HUES48 (cell line): Measurements from ENCODE around the gene RANBP3L.
"Not testable (repeated sequence)": the region's sequence is repeated elsewhere in the genome, so short reads cannot be mapped to it uniquely, and the experiment has no call there.

Source experiments
- H3K27ac ChIP-seq: one replicate; pipeline ENCODE4 v1.7.0; 2013; ENCODE audit warnings: low read depth, low read length, inconsistent platforms
- H3K27me3 ChIP-seq: 2 replicates; pipeline ENCODE4 v1.6.1; 2013; ENCODE audit warnings: mild to moderate bottlenecking, low read length; ENCODE audit not compliant: control insufficient read depth, insufficient read depth
- H3K36me3 ChIP-seq: 2 replicates; pipeline ENCODE4 v1.6.1; 2013; ENCODE audit warnings: low read length; ENCODE audit not compliant: control insufficient read depth, insufficient read depth
- H3K4me1 ChIP-seq: 2 replicates; pipeline ENCODE4 v1.6.1; 2013; ENCODE audit warnings: mild to moderate bottlenecking, low read length; ENCODE audit not compliant: control insufficient read depth, insufficient read depth
- H3K4me3 ChIP-seq: 2 replicates; pipeline ENCODE4 v1.5.1; 2013; ENCODE audit warnings: mild to moderate bottlenecking, low read depth, low read length
- H3K9ac ChIP-seq: 2 replicates; pipeline ENCODE4 v1.6.1; 2013; ENCODE audit warnings: mild to moderate bottlenecking, low read depth, low read length, moderate library complexity
- H3K9me3 ChIP-seq: 2 replicates; pipeline ENCODE4 v1.6.1; 2013; ENCODE audit warnings: low read length; ENCODE audit not compliant: control insufficient read depth, insufficient read depth

RANBP3L gene

GRCh38 chr5:36199620-36200019 is 102.1 kb downstream of the RANBP3L start:
- peaks cover 31% of the 10 kb centered on the region for H3K36me3 ChIP-seq

GRCh38 chr5:36198783-36199182 is 102.9 kb downstream of the RANBP3L start:
- H3K9ac ChIP-seq, H3K4me1 ChIP-seq, H3K9me3 ChIP-seq, H3K4me3 ChIP-seq, H3K27ac ChIP-seq, H3K27me3 ChIP-seq: not testable (repeated sequence)
- peaks cover 31% of the 10 kb centered on the region for H3K36me3 ChIP-seq

More at GRCh38 chr5:36199620-36200019, 102.1 kb downstream of the RANBP3L start:
- H3K9me3 ChIP-seq: no peaks in the 10 kb centered on the region
- no peak overlapping the region for H3K27ac ChIP-seq
- no peaks in the 10 kb centered on the region for H3K27me3 ChIP-seq
- H3K4me3 ChIP-seq: no peak overlapping the region
- H3K9ac ChIP-seq: no peak overlapping the region
- no peaks in the 10 kb centered on the region for H3K4me1 ChIP-seq
